Panc1 (cell line): ENCODE measurements around the gene PRCD. TPM values are rescaled to one million over a fixed set of nuclear protein-coding genes. Genes with fewer than 3 reads are reported as not detected.

Experiments used
- ATAC-seq: fragments of 200-7000 bp; cut with Tn5 transposase; 2 replicates; pipeline ENCODE4 v1.9.1; 2020; ENCODE audit warnings: mild to moderate bottlenecking, moderate library complexity
- BruUV-seq: library from RNA; stranded (reverse); fragments of 400-500 nt; replicated peaks from 2 replicates; lab custom pipeline; 2021; lab: Mats Ljungman, UMichigan
- CTCF ChIA-PET: fragments of 300-600 bp; sonication (Branson Sonifier 250); formaldehyde crosslinking; loops from one replicate; lab custom pipeline; 2022; ENCODE audit warnings: antibody characterized with exemption; lab: Charles Lee
- POLR2A ChIA-PET: fragments of 300-600 bp; sonication (Branson Sonifier 250); formaldehyde crosslinking; loops from one replicate; lab custom pipeline; 2022; ENCODE audit warnings: antibody characterized with exemption; lab: Charles Lee
- DNase-seq: peaks from one replicate; pipeline ENCODE4 v3.0.0-alpha.2; 2010; ENCODE audit warnings: low read depth, low spot score
- H3K27ac ChIP-seq: 2 replicates; pipeline ENCODE4 v1.5.1; 2011; ENCODE audit warnings: mild to moderate bottlenecking, low read length, inconsistent platforms
- H3K27me3 ChIP-seq: fragments of 200-500 bp; sonication (Bioruptor generic); 2 replicates; pipeline ENCODE4 v1.6.0; 2014; ENCODE audit warnings: low read length, inconsistent platforms; ENCODE audit not compliant: control insufficient read depth, insufficient read depth
- H3K36me3 ChIP-seq: fragments of 200-500 bp; sonication (Bioruptor generic); 2 replicates; pipeline ENCODE4 v1.5.1; 2014; ENCODE audit warnings: inconsistent platforms, mild to moderate bottlenecking, low read length, moderate library complexity; ENCODE audit not compliant: control insufficient read depth, insufficient read depth
- H3K4me1 ChIP-seq: 2 replicates; pipeline ENCODE4 v1.5.1; 2011; ENCODE audit warnings: inconsistent platforms, mild to moderate bottlenecking, low read length, moderate library complexity; ENCODE audit not compliant: control insufficient read depth, insufficient read depth
- H3K4me3 ChIP-seq, 2 experiments: 2 replicates each; pipeline ENCODE4 v1.5.1; 2011 to 2012; ENCODE audit warnings: low read depth in 2 of 2, low read length in 2 of 2, mild to moderate bottlenecking in 2 of 2, inconsistent platforms in 1 of 2, moderate library complexity in 1 of 2
- H3K9me3 ChIP-seq: fragments of 200-500 bp; sonication (Bioruptor generic); 2 replicates; pipeline ENCODE4 v1.5.1; 2014; ENCODE audit warnings: low read depth, mild to moderate bottlenecking, inconsistent platforms, low read length, moderate library complexity; ENCODE audit not compliant: control insufficient read depth, insufficient read depth
- POLR2AphosphoS5 ChIP-seq: IDR thresholded peaks from 2 replicates; pipeline ENCODE4 v1.6.1; 2012; ENCODE audit warnings: mild to moderate bottlenecking, low read depth, low read length, moderate library complexity
- SIN3A ChIP-seq: IDR thresholded peaks from 2 replicates; pipeline ENCODE4 v1.6.1; 2012; ENCODE audit warnings: low read depth, mild to moderate bottlenecking, low read length, moderate library complexity, borderline replicate concordance; ENCODE audit not compliant: insufficient read depth
- TCF7L2 ChIP-seq: IDR thresholded peaks from 2 replicates; pipeline ENCODE4 v1.6.1; 2011; ENCODE audit warnings: mild to moderate bottlenecking, low read depth, low read length, inconsistent platforms
- in situ Hi-C: cut with HindIII; loops from 2 replicates; pipeline ENCODE4 v1.10.0; 2016; ENCODE audit warnings: low sequenced_read_pairs, low pct_unique_long_range_greater_than_20kb
- intact Hi-C: fragments of 100-400 bp; cut with micrococcal nuclease; formaldehyde crosslinking; loops from one replicate; pipeline ENCODE4 v1.10.0; 2022; ENCODE audit not compliant: unreplicated experiment
- total RNA-seq: library from RNA; stranded (reverse); gene quantifications from one replicate; pipeline ENCODE4 v1.2.1, GENCODE V29; 2021; ENCODE audit not compliant: unreplicated experiment
- TF ChIP-seq, protein P1 (sequence below): fragments of 450-650 bp; IDR thresholded peaks from 2 replicates; pipeline ENCODE4 v1.5.1; 2017; ENCODE audit warnings: mild to moderate bottlenecking
- TF ChIP-seq, protein P2 (sequence below), 2 experiments: IDR thresholded peaks; 2 replicates each; pipeline ENCODE4 v1.6.1; 2011 to 2012; ENCODE audit warnings: low read depth in 2 of 2, control low read depth in 1 of 2, low read length in 1 of 2, mild to moderate bottlenecking in 1 of 2, moderate library complexity in 1 of 2; ENCODE audit not compliant: insufficient read depth in 1 of 2

Gene PRCD
- total RNA-seq, 1 experiment from 2014 or later: 0.54 TPM

DNA sequence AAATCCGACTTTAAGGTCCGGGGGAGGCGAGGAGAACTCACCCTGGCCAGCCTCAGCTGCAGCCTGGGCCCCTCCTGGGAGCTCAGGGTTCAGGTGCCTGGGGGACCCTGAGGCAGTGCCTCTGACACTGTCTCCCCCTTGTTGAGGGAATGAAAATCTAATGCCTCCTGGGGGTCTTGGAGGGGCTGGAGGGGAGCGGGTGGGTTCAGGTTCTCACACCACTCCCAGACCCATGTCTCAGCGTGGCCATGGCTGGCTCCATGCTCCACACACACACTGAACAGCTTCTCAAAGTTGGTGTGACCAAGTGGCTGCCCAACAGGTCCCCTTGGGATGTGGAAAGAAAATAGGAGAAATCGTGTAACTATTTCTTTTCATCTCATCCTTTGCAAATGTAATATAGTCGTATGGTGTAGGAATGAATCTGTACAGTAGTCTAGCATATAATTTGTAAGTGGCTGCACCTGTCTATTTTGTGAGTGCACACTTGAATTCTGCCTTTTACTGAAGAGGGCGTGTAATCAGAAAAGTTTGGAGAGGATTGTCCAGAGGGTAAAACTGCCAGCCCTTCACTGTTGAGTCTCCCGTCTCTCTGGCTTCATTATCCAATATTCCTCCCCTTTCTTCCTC is 788 bp upstream of the PRCD start:
- TF ChIP-seq, protein P1, sequence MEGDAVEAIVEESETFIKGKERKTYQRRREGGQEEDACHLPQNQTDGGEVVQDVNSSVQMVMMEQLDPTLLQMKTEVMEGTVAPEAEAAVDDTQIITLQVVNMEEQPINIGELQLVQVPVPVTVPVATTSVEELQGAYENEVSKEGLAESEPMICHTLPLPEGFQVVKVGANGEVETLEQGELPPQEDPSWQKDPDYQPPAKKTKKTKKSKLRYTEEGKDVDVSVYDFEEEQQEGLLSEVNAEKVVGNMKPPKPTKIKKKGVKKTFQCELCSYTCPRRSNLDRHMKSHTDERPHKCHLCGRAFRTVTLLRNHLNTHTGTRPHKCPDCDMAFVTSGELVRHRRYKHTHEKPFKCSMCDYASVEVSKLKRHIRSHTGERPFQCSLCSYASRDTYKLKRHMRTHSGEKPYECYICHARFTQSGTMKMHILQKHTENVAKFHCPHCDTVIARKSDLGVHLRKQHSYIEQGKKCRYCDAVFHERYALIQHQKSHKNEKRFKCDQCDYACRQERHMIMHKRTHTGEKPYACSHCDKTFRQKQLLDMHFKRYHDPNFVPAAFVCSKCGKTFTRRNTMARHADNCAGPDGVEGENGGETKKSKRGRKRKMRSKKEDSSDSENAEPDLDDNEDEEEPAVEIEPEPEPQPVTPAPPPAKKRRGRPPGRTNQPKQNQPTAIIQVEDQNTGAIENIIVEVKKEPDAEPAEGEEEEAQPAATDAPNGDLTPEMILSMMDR: no peak
- TF ChIP-seq SIN3A (no peak), TCF7L2 (no peak), POLR2AphosphoS5 (no peak)
- TF ChIP-seq, protein P2, sequence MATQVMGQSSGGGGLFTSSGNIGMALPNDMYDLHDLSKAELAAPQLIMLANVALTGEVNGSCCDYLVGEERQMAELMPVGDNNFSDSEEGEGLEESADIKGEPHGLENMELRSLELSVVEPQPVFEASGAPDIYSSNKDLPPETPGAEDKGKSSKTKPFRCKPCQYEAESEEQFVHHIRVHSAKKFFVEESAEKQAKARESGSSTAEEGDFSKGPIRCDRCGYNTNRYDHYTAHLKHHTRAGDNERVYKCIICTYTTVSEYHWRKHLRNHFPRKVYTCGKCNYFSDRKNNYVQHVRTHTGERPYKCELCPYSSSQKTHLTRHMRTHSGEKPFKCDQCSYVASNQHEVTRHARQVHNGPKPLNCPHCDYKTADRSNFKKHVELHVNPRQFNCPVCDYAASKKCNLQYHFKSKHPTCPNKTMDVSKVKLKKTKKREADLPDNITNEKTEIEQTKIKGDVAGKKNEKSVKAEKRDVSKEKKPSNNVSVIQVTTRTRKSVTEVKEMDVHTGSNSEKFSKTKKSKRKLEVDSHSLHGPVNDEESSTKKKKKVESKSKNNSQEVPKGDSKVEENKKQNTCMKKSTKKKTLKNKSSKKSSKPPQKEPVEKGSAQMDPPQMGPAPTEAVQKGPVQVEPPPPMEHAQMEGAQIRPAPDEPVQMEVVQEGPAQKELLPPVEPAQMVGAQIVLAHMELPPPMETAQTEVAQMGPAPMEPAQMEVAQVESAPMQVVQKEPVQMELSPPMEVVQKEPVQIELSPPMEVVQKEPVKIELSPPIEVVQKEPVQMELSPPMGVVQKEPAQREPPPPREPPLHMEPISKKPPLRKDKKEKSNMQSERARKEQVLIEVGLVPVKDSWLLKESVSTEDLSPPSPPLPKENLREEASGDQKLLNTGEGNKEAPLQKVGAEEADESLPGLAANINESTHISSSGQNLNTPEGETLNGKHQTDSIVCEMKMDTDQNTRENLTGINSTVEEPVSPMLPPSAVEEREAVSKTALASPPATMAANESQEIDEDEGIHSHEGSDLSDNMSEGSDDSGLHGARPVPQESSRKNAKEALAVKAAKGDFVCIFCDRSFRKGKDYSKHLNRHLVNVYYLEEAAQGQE (IDR thresholded peaks at IDR 0.05; ENCODE audit: insufficient read depth in 1 of 2, low read depth in 2 of 2, low read length in 1 of 2): no peak
- H3K9me3 ChIP-seq: no peaks in the 10 kb centered on the region
- peaks cover 26% of the 10 kb centered on the region for H3K4me1 ChIP-seq
- BruUV-seq: no TSS peak
- POLR2A ChIA-PET: interaction anchor here (0.6 kb wide), 1 partner anchor 21 kb away, joined by 3 read pairs; no protein-coding TSS in a partner anchor
- in situ Hi-C loops (no loop called here), intact Hi-C loops (no loop called here)
- ATAC-seq: no peak
- H3K4me3 ChIP-seq: no peak overlapping the region
- H3K27me3 ChIP-seq: no peaks in the 10 kb centered on the region; the same call in 1 of the 2 replicates
- no peak for DNase-seq
- no peak overlapping the region for H3K27ac ChIP-seq
- H3K36me3 ChIP-seq: no peaks in the 10 kb centered on the region
- CTCF ChIA-PET: interaction anchor here (0.6 kb wide), 2 partner anchors 77 to 340 kb away, joined by 4 to 10 read pairs; no protein-coding TSS in a partner anchor

DNA sequence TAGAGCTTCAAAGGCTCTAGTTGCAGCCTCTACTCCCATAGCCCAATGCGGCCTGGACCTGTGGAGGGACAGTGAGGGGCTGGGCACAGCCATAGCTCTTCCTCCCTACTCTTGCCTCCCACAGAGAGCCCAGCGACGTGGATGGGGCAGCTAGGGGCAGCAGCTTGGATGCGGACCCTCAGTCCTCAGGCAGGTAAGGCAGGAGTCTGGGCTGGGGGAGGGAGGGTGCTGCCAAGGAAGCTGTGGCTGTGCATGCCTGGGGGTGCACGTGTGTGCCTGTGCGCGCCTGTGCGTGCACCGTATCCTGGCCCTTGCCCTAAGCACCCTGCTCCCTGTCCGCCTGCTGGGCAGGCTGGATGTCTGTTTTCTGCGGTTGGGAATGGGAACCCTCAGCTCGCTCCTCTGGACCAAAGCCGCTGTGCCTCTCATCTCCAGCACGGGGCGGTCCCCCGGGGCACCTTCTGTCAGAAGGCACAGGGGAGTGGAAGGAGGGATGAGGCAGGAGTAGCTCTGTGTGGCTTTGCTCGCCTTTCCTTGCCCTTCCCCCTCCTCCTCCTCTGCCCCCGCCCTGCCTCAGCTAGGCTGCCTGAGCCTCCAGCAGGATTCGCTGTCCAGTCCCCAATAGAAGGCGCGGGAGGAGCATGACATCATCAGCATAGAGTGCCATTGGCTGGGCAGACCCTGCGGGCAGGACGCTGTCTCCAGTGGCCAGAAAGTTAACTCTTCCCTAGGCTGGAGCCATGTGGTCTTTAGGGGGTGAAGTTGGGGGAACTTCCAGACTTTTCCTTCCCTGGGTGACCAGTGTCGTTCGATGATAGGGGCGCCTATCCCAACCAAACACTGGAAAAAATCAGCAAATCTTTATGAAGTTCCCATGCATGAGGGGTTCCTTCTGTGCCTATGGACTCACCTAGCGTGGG is 797 bp downstream of the PRCD start:
- H3K36me3 ChIP-seq: no peaks in the 10 kb centered on the region
- peak overlapping the region; percentile 28 to 45 for H3K4me3 ChIP-seq
- no peaks in the 10 kb centered on the region for H3K9me3 ChIP-seq
- POLR2A ChIA-PET: interaction anchor here (0.6 to 0.7 kb wide), 4 partner anchors 74 to 271 kb away, joined by 3 to 4 read pairs (median 3); no protein-coding TSS in a partner anchor
- H3K4me1 ChIP-seq: peaks cover 19% of the 10 kb centered on the region
- in situ Hi-C loops (no loop called here), intact Hi-C loops (no loop called here)
- DNase-seq (no peak), ATAC-seq (peak; percentile 92)
- no TSS peak for BruUV-seq
- CTCF ChIA-PET: interaction anchor here (0.6 to 1.5 kb wide), 5 partner anchors 12 to 187 kb away, joined by 4 to 11 read pairs (median 5); no protein-coding TSS in a partner anchor
- peak overlapping the region; percentile 64 for H3K27ac ChIP-seq
- TF ChIP-seq TCF7L2 (no peak), SIN3A (no peak), POLR2AphosphoS5 (no peak)
- TF ChIP-seq, protein P2 (IDR thresholded peaks at IDR 0.05; ENCODE audit: insufficient read depth in 1 of 2, low read depth in 2 of 2, low read length in 1 of 2): no peak
- TF ChIP-seq, protein P1: no peak
- H3K27me3 ChIP-seq: no peaks in the 10 kb centered on the region; the same call in 1 of the 2 replicates
